ENCODE results near the gene ESRRA.
"Not testable (repeated sequence)": the region's sequence is repeated elsewhere in the genome, so short reads cannot be mapped to it uniquely, and the experiment has no call there.

The ESRRA gene

GRCh38 chr11:64292460-64293254 lies 12.7 kb upstream of the ESRRA start:
- DNase-seq = no peak

- DNase-seq = no peak
These were observed 10.6 kb upstream of the ESRRA start for GRCh38 chr11:64294774-64295173.

GRCh38 chr11:64295760-64296159 lies 9.6 kb upstream of the ESRRA start:
- no peak for DNase-seq

- DNase-seq = no peak
These were observed 9.1 kb upstream of the ESRRA start for GRCh38 chr11:64296236-64296635.

GRCh38 chr11:64296830-64297698 lies 8.3 kb upstream of the ESRRA start:
- no peak for DNase-seq

GRCh38 chr11:64297699-64298358 lies 7.5 kb upstream of the ESRRA start:
- DNase-seq = no peak

GRCh38 chr11:64298966-64299846 lies 6.1 kb upstream of the ESRRA start:
- DNase-seq = no peak

GRCh38 chr11:64299847-64300648 lies 5.3 kb upstream of the ESRRA start, which contains the start of gene CATSPERZ:
CATSPERZ (plus strand) TSS chr11:64300358; CDS start chr11:64300411, 53 bp downstream.
- no peak for DNase-seq

GRCh38 chr11:64303109-64304031 lies 2.0 kb upstream of the ESRRA start:
- DNase-seq = no peak

GRCh38 chr11:64304032-64304315 lies 1.4 kb upstream of the ESRRA start:
- no peak for DNase-seq

GRCh38 chr11:64304316-64305072 lies 830 bp upstream of the ESRRA start:
- peak; percentile 85 for DNase-seq

- DNase-seq = no peak
These were observed 603 bp downstream of the ESRRA start for GRCh38 chr11:64305691-64306562.

GRCh38 chr11:64306563-64306875 lies 1.2 kb downstream of the ESRRA start:
- no peak for DNase-seq

GRCh38 chr11:64306876-64307622 lies 1.7 kb downstream of the ESRRA start:
- no peak for DNase-seq

GRCh38 chr11:64307795-64308194 lies 2.5 kb downstream of the ESRRA start:
- not testable (repeated sequence) for DNase-seq

- DNase-seq = no peak
These were observed 7.6 kb downstream of the ESRRA start for GRCh38 chr11:64312947-64313346.

- DNase-seq = no peak
These were observed 8.3 kb downstream of the ESRRA start for GRCh38 chr11:64313491-64314145.

All from NCI-H2107 (cell line).